MM.1S (cell line): ENCODE data around the gene HNRNPDL.

ENCODE experiments used
- DNase-seq: peaks from one replicate; pipeline ENCODE4 v3.0.0-alpha.2; 2015
- H2AFZ ChIP-seq: fragments of 300-600 bp; sonication (generic); 2 replicates; pipeline ENCODE4 v1.6.0; 2016; ENCODE audit warnings: antibody characterized with exemption, low read length
- H3F3A ChIP-seq: fragments of 300-600 bp; sonication (generic); 2 replicates; pipeline ENCODE4 v1.6.1; 2016; ENCODE audit warnings: mild to moderate bottlenecking, antibody characterized with exemption, low read length, moderate library complexity, mixed read lengths; ENCODE audit not compliant: insufficient read depth
- H3K27ac ChIP-seq: fragments of 300-600 bp; sonication (generic); 2 replicates; pipeline ENCODE4 v1.5.1; 2016; ENCODE audit warnings: mild to moderate bottlenecking, low read length
- H3K27me3 ChIP-seq: fragments of 300-600 bp; sonication (generic); replicated peaks from 2 replicates; pipeline ENCODE4 v1.6.0; 2016; ENCODE audit warnings: low read length; ENCODE audit not compliant: insufficient read depth
- H3K36me3 ChIP-seq: fragments of 300-600 bp; sonication (generic); replicated peaks from 2 replicates; pipeline ENCODE4 v1.6.1; 2016; ENCODE audit warnings: mild to moderate bottlenecking, low read length, mixed read lengths; ENCODE audit not compliant: insufficient read depth
- H3K4me1 ChIP-seq: fragments of 300-600 bp; sonication (generic); 2 replicates; pipeline ENCODE4 v1.6.1; 2016; ENCODE audit warnings: low read length, mixed read lengths
- H3K4me2 ChIP-seq: fragments of 300-600 bp; sonication (generic); 2 replicates; pipeline ENCODE4 v1.6.0; 2016; ENCODE audit warnings: low read depth, low read length
- H3K4me3 ChIP-seq: fragments of 300-600 bp; sonication (generic); 2 replicates; pipeline ENCODE4 v1.5.1; 2016; ENCODE audit warnings: low read length, mixed read lengths
- H3K79me2 ChIP-seq: fragments of 300-600 bp; sonication (generic); 2 replicates; pipeline ENCODE4 v1.6.1; 2016; ENCODE audit warnings: mixed run types, low read length, mixed read lengths
- H3K9ac ChIP-seq: fragments of 300-600 bp; sonication (generic); 2 replicates; pipeline ENCODE4 v1.6.1; 2016; ENCODE audit warnings: low read length, mixed read lengths
- H3K9me2 ChIP-seq: fragments of 300-600 bp; sonication (generic); replicated peaks from 2 replicates; pipeline ENCODE4 v1.6.1; 2016; ENCODE audit warnings: mild to moderate bottlenecking, low read length, mixed read lengths; ENCODE audit not compliant: insufficient read depth
- H3K9me3 ChIP-seq: fragments of 300-600 bp; sonication (generic); replicated peaks from 2 replicates; pipeline ENCODE4 v1.6.1; 2016; ENCODE audit warnings: mild to moderate bottlenecking, low read length, mixed read lengths; ENCODE audit not compliant: insufficient read depth
- H4K20me1 ChIP-seq: fragments of 300-600 bp; sonication (generic); 2 replicates; pipeline ENCODE4 v1.6.1; 2016; ENCODE audit warnings: mild to moderate bottlenecking, low read length, moderate library complexity, mixed read lengths; ENCODE audit not compliant: insufficient read depth
- EZH2 ChIP-seq: fragments of 300-600 bp; sonication (generic); optimal IDR thresholded peaks from 2 replicates; pipeline ENCODE3; 2017; ENCODE audit warnings: low read depth, mild to moderate bottlenecking, antibody characterized with exemption, low read length, mixed read lengths
- EZH2phosphoT487 ChIP-seq: fragments of 300-600 bp; sonication (generic); IDR thresholded peaks from 2 replicates; pipeline ENCODE4 v1.6.1; 2018; ENCODE audit warnings: antibody characterized with exemption, low read length
- TF ChIP-seq, protein P1 (sequence below): fragments of 300-600 bp; sonication (generic); IDR thresholded peaks from 2 replicates; pipeline ENCODE4 v1.5.1; 2016; ENCODE audit warnings: antibody characterized with exemption, low read length, mixed read lengths

Gene HNRNPDL

DNA sequence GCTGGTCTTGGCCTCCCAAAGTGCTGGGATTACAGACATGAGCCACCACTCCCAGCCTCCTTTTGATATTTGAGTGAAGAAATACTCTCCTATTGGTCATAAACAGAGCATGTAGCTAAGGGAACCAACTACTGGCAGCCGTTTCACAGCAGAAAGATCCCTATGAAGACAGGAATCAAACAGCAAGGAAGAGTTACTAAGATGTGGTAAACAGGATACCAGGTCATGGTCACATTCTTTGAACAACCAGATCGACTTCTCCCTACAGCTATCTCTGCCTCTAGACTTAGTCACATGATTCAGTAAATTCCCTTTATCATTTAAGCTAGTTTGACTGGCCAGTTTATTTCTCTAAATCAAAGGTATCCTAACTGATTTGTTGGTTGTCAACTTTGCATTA, 47.5 kb downstream of the HNRNPDL start:
- no peak overlapping the region for H3K4me3 ChIP-seq
- H3K9me2 ChIP-seq, result no peaks in the 10 kb centered on the region
- no peaks in the 10 kb centered on the region for H3K36me3 ChIP-seq
- H2AFZ ChIP-seq, result no peak overlapping the region
- H3K9ac ChIP-seq, result no peak overlapping the region
- TF ChIP-seq EZH2 (no peak), EZH2phosphoT487 (no peak)
- TF ChIP-seq, protein P1, sequence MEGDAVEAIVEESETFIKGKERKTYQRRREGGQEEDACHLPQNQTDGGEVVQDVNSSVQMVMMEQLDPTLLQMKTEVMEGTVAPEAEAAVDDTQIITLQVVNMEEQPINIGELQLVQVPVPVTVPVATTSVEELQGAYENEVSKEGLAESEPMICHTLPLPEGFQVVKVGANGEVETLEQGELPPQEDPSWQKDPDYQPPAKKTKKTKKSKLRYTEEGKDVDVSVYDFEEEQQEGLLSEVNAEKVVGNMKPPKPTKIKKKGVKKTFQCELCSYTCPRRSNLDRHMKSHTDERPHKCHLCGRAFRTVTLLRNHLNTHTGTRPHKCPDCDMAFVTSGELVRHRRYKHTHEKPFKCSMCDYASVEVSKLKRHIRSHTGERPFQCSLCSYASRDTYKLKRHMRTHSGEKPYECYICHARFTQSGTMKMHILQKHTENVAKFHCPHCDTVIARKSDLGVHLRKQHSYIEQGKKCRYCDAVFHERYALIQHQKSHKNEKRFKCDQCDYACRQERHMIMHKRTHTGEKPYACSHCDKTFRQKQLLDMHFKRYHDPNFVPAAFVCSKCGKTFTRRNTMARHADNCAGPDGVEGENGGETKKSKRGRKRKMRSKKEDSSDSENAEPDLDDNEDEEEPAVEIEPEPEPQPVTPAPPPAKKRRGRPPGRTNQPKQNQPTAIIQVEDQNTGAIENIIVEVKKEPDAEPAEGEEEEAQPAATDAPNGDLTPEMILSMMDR, result no peak
- no peaks in the 10 kb centered on the region for H3K27me3 ChIP-seq
- no peaks in the 10 kb centered on the region for H3K9me3 ChIP-seq
- no peaks in the 10 kb centered on the region for H4K20me1 ChIP-seq
- H3K4me1 ChIP-seq, result no peaks in the 10 kb centered on the region
- no peak for DNase-seq
- no peak overlapping the region for H3K27ac ChIP-seq
- H3K79me2 ChIP-seq, result no peaks in the 10 kb centered on the region
- no peak overlapping the region for H3K4me2 ChIP-seq
- H3F3A ChIP-seq, result no peaks in the 10 kb centered on the region

DNA sequence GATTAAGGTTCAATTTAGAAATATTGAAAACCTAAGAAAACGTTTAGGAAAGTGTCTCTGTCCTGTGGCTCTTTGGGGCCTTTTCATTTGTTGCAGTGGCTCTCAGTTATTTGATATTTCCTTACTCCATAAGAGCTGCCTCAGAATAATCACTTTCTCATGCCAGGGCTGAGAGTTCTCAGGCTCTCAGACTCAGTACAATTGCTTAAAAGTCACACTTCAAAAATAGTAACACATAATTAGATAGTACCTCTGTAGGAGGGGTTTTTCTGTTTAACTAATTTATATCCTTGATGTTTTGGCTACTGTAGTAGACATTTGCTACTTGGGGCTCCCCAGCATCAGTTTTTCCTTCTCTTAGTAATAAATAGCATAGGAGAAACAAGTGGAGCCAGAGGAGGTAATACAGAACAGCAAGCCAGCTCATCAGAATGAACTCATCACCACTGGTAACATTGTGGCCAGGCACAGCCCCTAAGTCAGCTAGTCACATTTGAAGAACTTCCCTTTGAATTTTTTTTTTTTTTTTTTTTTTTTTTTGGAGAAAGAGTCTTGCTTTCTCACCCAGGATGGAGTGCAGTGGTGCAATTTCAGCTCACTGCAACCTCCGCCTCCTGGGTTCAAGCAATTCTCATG, 48.5 kb downstream of the HNRNPDL start:
- no peak for TF ChIP-seq EZH2phosphoT487
- no peak for TF ChIP-seq EZH2
- TF ChIP-seq, protein P1, result no peak
- no peaks in the 10 kb centered on the region for H3K79me2 ChIP-seq
- no peak overlapping the region for H3K4me2 ChIP-seq
- H3K27me3 ChIP-seq, result no peaks in the 10 kb centered on the region
- H3K4me1 ChIP-seq, result no peaks in the 10 kb centered on the region
- no peak overlapping the region for H3K4me3 ChIP-seq
- no peak for DNase-seq
- no peaks in the 10 kb centered on the region for H3K9me3 ChIP-seq
- no peak overlapping the region for H3K27ac ChIP-seq
- no peaks in the 10 kb centered on the region for H3K36me3 ChIP-seq
- H4K20me1 ChIP-seq, result no peaks in the 10 kb centered on the region
- H3F3A ChIP-seq, result no peaks in the 10 kb centered on the region
- H3K9ac ChIP-seq, result no peak overlapping the region
- no peaks in the 10 kb centered on the region for H3K9me2 ChIP-seq
- no peak overlapping the region for H2AFZ ChIP-seq

DNA sequence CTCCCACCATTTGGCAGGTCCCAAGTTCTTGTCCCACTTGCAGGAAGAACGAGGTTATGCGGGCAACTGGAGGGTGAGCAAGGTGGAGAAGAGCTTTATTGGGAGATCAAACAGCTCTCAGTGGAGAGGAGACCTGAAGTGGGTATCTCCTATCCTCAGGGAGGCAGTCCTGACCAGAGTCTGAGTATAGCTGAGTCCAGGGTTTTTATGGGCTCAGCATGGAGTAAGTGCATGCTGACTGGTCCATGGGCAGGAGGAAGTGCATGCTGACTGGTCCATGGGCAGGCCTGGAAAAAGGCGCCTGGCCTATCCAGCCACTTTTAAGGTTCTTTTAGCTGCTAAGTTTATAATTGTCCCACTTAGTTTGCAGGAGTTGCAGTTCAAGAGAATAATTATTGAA, 49.0 kb downstream of the HNRNPDL start:
- no peaks in the 10 kb centered on the region for H3K27me3 ChIP-seq
- no peak overlapping the region for H2AFZ ChIP-seq
- H3K36me3 ChIP-seq, result no peaks in the 10 kb centered on the region
- no peak for TF ChIP-seq EZH2phosphoT487
- TF ChIP-seq EZH2, result no peak
- TF ChIP-seq, protein P1, result no peak
- H3K9ac ChIP-seq, result no peak overlapping the region
- no peaks in the 10 kb centered on the region for H4K20me1 ChIP-seq
- H3K4me3 ChIP-seq, result no peak overlapping the region
- H3K79me2 ChIP-seq, result peaks cover 4% of the 10 kb centered on the region
- DNase-seq, result no peak
- no peaks in the 10 kb centered on the region for H3K9me2 ChIP-seq
- no peak overlapping the region for H3K4me2 ChIP-seq
- no peak overlapping the region for H3K27ac ChIP-seq
- H3K4me1 ChIP-seq, result no peaks in the 10 kb centered on the region
- no peaks in the 10 kb centered on the region for H3F3A ChIP-seq
- no peaks in the 10 kb centered on the region for H3K9me3 ChIP-seq
